CD14-positive monocyte (primary cell): Measurements from ENCODE around the gene HSD17B8. TPM values are rescaled to one million over a fixed set of nuclear protein-coding genes. Genes with fewer than 3 reads are reported as not detected.

Source experiments
- DNase-seq, 3 donors: peaks; one replicate each; pipeline ENCODE4 v3.0.0-alpha.2; 2011 to 2022
- H2AFZ ChIP-seq: 2 replicates; pipeline ENCODE4 v1.6.0; 2012; ENCODE audit warnings: mild to moderate bottlenecking, low read depth, low read length, inconsistent platforms; ENCODE audit not compliant: insufficient read depth, poor library complexity, severe bottlenecking
- H3K27ac ChIP-seq, 2 donors: 1 replicate in 1 of 2; 2 replicates in 1 of 2; pipeline ENCODE4 v1.5.1; 2012 to 2013; ENCODE audit warnings: low read length in 2 of 2, control low read depth in 1 of 2, inconsistent platforms in 1 of 2, low read depth in 1 of 2, mild to moderate bottlenecking in 1 of 2
- H3K27me3 ChIP-seq, 2 donors: one replicate each; pipeline versions ENCODE4 v1.6.0 to v1.6.1; 2011 to 2013; ENCODE audit warnings: low read length in 2 of 2; ENCODE audit not compliant: control insufficient read depth in 2 of 2, insufficient read depth in 2 of 2
- H3K36me3 ChIP-seq, 2 donors: replicated peaks in 1 of 2; 1 replicate in 1 of 2; 2 replicates in 1 of 2; pipeline versions ENCODE4 v1.5.1 to v1.6.1; 2012 to 2013; ENCODE audit warnings: low read length in 2 of 2, control low read depth in 1 of 2, inconsistent platforms in 1 of 2, mild to moderate bottlenecking in 1 of 2; ENCODE audit not compliant: insufficient read depth in 2 of 2, control insufficient read depth in 1 of 2
- H3K4me1 ChIP-seq, 2 donors: 1 replicate in 1 of 2; 2 replicates in 1 of 2; pipeline versions ENCODE4 v1.5.1 to v1.6.1; 2012 to 2013; ENCODE audit warnings: low read length in 2 of 2, control low read depth in 1 of 2, inconsistent platforms in 1 of 2, mild to moderate bottlenecking in 1 of 2, moderate library complexity in 1 of 2; ENCODE audit not compliant: insufficient read depth in 2 of 2, control insufficient read depth in 1 of 2
- H3K4me2 ChIP-seq: replicated peaks from 2 replicates; pipeline ENCODE3; 2012; ENCODE audit warnings: low read length, moderate library complexity, mild to moderate bottlenecking; ENCODE audit not compliant: poor library complexity, severe bottlenecking; ENCODE audit errors: extremely low read depth
- H3K4me3 ChIP-seq, 3 experiments: fragments of 200-600 bp in 1 of 3; sonication (generic) in 1 of 3; replicated peaks in 1 of 3; 1 replicate in 2 of 3; 2 replicates in 1 of 3; pipeline ENCODE4 v1.5.1; 2011 to 2013; ENCODE audit warnings: low read length in 3 of 3, mild to moderate bottlenecking in 3 of 3, control low read depth in 2 of 3, low read depth in 2 of 3, inconsistent platforms in 1 of 3, moderate library complexity in 1 of 3
- H3K79me2 ChIP-seq: 2 replicates; pipeline ENCODE4 v1.6.0; 2012; ENCODE audit warnings: mild to moderate bottlenecking, control low read depth, inconsistent platforms, low read length, moderate library complexity; ENCODE audit not compliant: insufficient read depth
- H3K9ac ChIP-seq: 2 replicates; pipeline ENCODE4 v1.6.0; 2017; ENCODE audit warnings: low read length, mild to moderate bottlenecking; ENCODE audit not compliant: insufficient read depth, poor library complexity, severe bottlenecking
- H3K9me3 ChIP-seq, 2 donors: replicated peaks in 1 of 2; 1 replicate in 1 of 2; 2 replicates in 1 of 2; pipeline versions ENCODE4 v1.5.1 to v1.6.1; 2012 to 2013; ENCODE audit warnings: low read length in 2 of 2, control low read depth in 1 of 2; ENCODE audit not compliant: control insufficient read depth in 1 of 2, insufficient read depth in 1 of 2
- H4K20me1 ChIP-seq: 2 replicates; pipeline ENCODE4 v1.6.0; 2012; ENCODE audit warnings: mild to moderate bottlenecking, low read length, control low read depth, moderate library complexity; ENCODE audit not compliant: insufficient read depth
- H3K27ac Mint-ChIP-seq, 7 donors: one replicate each; pipeline ENCODE4 v1.8.0; 2020; ENCODE audit warnings: mild to moderate bottlenecking in 7 of 7, mixed read lengths in 7 of 7, moderate library complexity in 6 of 7, inconsistent platforms in 2 of 7
- H3K27me3 Mint-ChIP-seq, 3 donors: one replicate each; pipeline ENCODE4 v1.8.0; 2021 to 2022; ENCODE audit warnings: low read depth in 3 of 3, mild to moderate bottlenecking in 3 of 3, mixed read lengths in 3 of 3, moderate library complexity in 3 of 3, inconsistent platforms in 1 of 3
- H3K36me3 Mint-ChIP-seq, 2 donors: one replicate each; pipeline ENCODE4 v1.8.0; 2020; ENCODE audit warnings: mixed read lengths in 2 of 2, inconsistent platforms in 1 of 2, mild to moderate bottlenecking in 1 of 2
- H3K4me1 Mint-ChIP-seq: one replicate; pipeline ENCODE4 v1.8.0; 2020; ENCODE audit warnings: mild to moderate bottlenecking, mixed read lengths
- H3K4me3 Mint-ChIP-seq, 2 donors: one replicate each; pipeline ENCODE4 v1.8.0; 2020; ENCODE audit warnings: mild to moderate bottlenecking in 2 of 2, mixed read lengths in 2 of 2, moderate library complexity in 1 of 2
- H3K9me3 Mint-ChIP-seq, 7 donors: one replicate each; pipeline ENCODE4 v1.8.0; 2020 to 2022; ENCODE audit warnings: mixed read lengths in 7 of 7, mild to moderate bottlenecking in 6 of 7, moderate library complexity in 6 of 7, inconsistent platforms in 2 of 7
- WGBS: methylation state at CpG from one replicate; pipeline ENCODE4 v1.1.5; 2013; ENCODE audit warnings: missing lambda C conversion rate; ENCODE audit not compliant: insufficient coverage; 5-methylcytosine and 5-hydroxymethylcytosine counted together
- intact Hi-C, 2 donors: fragments of 100-400 bp; cut with micrococcal nuclease; formaldehyde crosslinking; loops; one replicate each; pipeline versions ENCODE4 v1.15.0 to v1.15.1; 2023
- polyA plus RNA-seq, 3 donors: library from polyadenylated mRNA; depleted of rRNA in 1 of 3; unstranded in 2 of 3; stranded (reverse) in 1 of 3; fragments of 300-500 nt in 2 of 3; fragments of >200 nt in 1 of 3; fragmentation: Illumina TruSeq in 2 of 3; gene quantifications; 1 replicate in 2 of 3; 2 replicates in 1 of 3; pipeline ENCODE4 v1.2.3, GENCODE V29; 2012 to 2021
- TF ChIP-seq, protein P1 (sequence below): fragments of 200-600 bp; IDR thresholded peaks from one replicate; pipeline ENCODE4 v1.8.0; 2022; ENCODE audit warnings: antibody characterized with exemption, mild to moderate bottlenecking

The HSD17B8 gene
- polyA plus RNA-seq, 3 donors, result 3.8 to 10.6 (median 4.7) TPM

DNA sequence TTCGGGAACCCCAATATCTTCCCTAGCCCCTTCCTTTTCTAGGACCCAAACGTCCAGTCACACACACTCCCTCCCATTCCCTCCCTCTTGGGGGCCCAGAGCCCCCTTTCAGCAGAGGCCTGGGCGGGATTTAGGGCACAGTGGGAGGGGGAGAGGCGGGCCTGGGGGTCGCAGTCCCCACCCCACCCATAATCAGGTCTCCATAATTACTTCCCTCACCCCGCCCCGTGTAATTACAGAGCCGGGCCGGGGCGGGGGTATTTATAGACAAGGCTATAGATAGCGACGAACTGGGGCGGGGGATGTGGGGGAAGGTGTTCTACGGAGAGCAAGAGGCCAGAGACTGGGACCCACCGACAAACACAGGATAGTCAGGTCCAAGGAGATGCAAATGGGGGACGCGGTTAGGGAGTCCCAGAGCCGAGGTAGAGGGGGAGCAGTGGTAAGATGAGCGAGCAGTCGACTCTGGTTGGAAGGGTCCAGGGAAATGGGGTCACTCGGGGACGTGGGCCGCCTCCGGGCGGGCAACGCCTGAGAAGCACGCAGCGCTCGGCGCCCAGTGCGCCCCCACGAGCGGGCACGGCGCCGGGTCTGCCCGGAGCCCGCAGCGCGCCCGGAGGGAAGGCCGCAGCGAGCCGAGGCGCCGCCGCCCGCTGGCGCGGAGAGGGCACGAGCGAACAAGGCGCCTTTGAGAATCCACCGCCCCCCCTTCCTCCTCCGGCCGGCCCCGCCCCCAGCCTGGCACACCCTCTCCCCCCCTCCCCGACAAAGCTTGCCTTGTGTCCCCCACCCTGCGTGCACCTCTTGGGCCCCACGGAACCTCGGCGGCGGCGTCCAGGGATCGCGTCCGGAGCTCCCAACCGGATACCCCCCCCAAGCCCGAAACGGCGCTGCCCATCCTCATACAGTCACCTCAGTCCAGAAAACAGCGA lies 11.5 kb upstream of the HSD17B8 start:
- H3K27ac Mint-ChIP-seq, result no peak overlapping the region
- H3K4me1 Mint-ChIP-seq, result peaks cover 26% of the 10 kb centered on the region
- Histone ChIP-seq H3K79me2 (no peaks in the 10 kb centered on the region), H3K4me1 (peaks cover 10 to 12% of the 10 kb centered on the region in 2 donors), H3K4me3 (peak overlapping the region in 1 of 3 experiments; percentile 21), H3K9ac (no peak overlapping the region), H3K4me2 (peak overlapping the region; percentile 39), H3K9me3 (no peaks in the 10 kb centered on the region), H3K36me3 (peaks cover 37 to 40% of the 10 kb centered on the region in 2 donors), H4K20me1 (peaks cover 46% of the 10 kb centered on the region), H2AFZ (no peak overlapping the region), H3K27ac (no peak overlapping the region), H3K27me3 (peaks cover 23 to 48% of the 10 kb centered on the region in 2 donors)
- no peak for DNase-seq
- H3K4me3 Mint-ChIP-seq, result peak overlapping the region; percentile 62 to 87
- under 1% methylated on average over 33 of the region's 72 CpGs for WGBS
- TF ChIP-seq, protein P1, sequence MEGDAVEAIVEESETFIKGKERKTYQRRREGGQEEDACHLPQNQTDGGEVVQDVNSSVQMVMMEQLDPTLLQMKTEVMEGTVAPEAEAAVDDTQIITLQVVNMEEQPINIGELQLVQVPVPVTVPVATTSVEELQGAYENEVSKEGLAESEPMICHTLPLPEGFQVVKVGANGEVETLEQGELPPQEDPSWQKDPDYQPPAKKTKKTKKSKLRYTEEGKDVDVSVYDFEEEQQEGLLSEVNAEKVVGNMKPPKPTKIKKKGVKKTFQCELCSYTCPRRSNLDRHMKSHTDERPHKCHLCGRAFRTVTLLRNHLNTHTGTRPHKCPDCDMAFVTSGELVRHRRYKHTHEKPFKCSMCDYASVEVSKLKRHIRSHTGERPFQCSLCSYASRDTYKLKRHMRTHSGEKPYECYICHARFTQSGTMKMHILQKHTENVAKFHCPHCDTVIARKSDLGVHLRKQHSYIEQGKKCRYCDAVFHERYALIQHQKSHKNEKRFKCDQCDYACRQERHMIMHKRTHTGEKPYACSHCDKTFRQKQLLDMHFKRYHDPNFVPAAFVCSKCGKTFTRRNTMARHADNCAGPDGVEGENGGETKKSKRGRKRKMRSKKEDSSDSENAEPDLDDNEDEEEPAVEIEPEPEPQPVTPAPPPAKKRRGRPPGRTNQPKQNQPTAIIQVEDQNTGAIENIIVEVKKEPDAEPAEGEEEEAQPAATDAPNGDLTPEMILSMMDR, result no peak
- intact Hi-C loops, result loop anchor here in 1 of 2 donors (10.0 kb wide), 1 partner anchor 52 kb away; no protein-coding TSS in a partner anchor
- H3K27me3 Mint-ChIP-seq, result peaks cover 39 to 48% (median 41%) of the 10 kb centered on the region in 3 donors
- peaks cover 41 to 42% of the 10 kb centered on the region in 2 donors for H3K36me3 Mint-ChIP-seq
- H3K9me3 Mint-ChIP-seq, result peaks cover 0 to 13% (median 3%) of the 10 kb centered on the region in 7 donors

DNA sequence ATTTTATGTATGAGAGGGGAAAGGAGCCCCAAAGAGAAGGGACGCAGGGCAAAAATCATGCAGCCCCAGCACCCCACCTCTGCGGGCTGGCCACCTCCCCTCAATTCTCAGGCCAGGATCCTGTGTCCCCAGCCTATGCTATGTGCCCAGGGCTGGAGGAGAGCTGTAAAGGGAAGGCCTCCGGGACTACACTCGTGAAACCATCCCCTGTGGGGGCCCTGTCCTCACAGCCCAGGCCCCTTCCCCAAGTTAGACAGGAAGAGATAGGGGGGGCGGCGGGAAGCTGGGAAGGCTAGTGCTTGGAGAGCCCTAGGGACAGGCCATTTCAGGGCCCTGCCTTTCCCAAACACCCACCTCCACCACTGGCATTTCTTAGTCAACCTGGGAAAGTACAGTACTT lies 10.8 kb upstream of the HSD17B8 start:
- Mint-ChIP-seq H3K9me3 (peaks cover 0 to 13% (median 3%) of the 10 kb centered on the region in 7 donors), H3K36me3 (peaks cover 43 to 48% of the 10 kb centered on the region in 2 donors), H3K4me1 (peaks cover 33% of the 10 kb centered on the region), H3K27me3 (peaks cover 36 to 44% (median 39%) of the 10 kb centered on the region in 3 donors), H3K27ac (no peak overlapping the region), H3K4me3 (peak overlapping the region in 1 of 2 donors; percentile 68)
- peaks cover 12 to 17% of the 10 kb centered on the region in 2 donors for H3K4me1 ChIP-seq
- no peak overlapping the region for H3K4me3 ChIP-seq
- no peaks in the 10 kb centered on the region for H3K9me3 ChIP-seq
- H3K27me3 ChIP-seq, result peaks cover 23 to 48% of the 10 kb centered on the region in 2 donors
- H3K27ac ChIP-seq, result no peak overlapping the region
- TF ChIP-seq, protein P1, result no peak
- intact Hi-C loops, result loop anchor here in 1 of 2 donors (10.0 kb wide), 1 partner anchor 51 kb away; no protein-coding TSS in a partner anchor
- H3K79me2 ChIP-seq, result peaks cover 5% of the 10 kb centered on the region
- H4K20me1 ChIP-seq, result peaks cover 53% of the 10 kb centered on the region
- WGBS, result no CpG with 5 or more reads among the region's 6 CpGs
- no peak overlapping the region for H2AFZ ChIP-seq
- no peak for DNase-seq
- peaks cover 37 to 40% of the 10 kb centered on the region in 2 donors for H3K36me3 ChIP-seq
- H3K4me2 ChIP-seq, result peak overlapping the region; percentile 39
- no peak overlapping the region for H3K9ac ChIP-seq
